ENCODE measurements around the gene SULT1C2.

Gene SULT1C2

DNA sequence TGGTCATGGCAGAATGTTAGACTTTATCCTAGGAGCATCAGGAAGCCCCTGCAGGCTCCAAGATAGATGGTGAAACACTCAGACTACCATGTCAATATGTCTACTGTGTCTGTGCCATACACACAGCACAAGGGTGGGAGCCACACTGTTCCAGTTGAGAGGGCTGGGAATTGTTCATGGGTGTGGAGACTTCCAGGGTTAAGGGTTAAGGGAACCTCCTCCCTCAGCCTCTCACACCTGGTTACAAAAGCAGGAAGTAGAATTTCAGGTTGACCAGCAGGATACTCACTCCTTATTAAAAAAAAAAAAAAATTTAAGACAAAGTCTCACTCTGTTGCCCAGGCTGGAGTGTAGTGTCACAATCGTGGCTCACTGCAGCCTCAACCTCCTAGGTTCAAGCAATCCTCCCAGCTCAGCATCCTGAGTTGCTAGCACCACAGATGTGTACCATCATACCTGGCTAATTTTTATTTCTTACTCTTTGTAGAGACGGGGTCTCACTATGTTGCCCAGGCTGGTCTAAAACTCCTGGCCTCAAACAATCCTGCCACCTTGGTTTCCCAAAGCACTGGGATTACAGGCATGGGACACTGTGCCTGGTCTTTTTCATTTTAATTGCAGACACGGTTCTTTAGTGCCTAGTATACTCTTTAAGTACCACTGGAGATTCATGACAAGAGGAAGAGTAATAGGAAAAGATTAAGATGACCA, 26.0 kb downstream of the SULT1C2 start:
- ATAC-seq, result no peak
- TF ChIP-seq ZNF8 (CRISPR knock-in tag; IDR thresholded peaks at IDR 0.05) (no peak), TOX (CRISPR knock-in tag; IDR thresholded peaks at IDR 0.05; ENCODE audit: borderline replicate concordance) (no peak), BACH2 (CRISPR knock-in tag; IDR thresholded peaks at IDR 0.05; ENCODE audit: borderline replicate concordance) (no peak), CSDC2 (CRISPR knock-in tag; IDR thresholded peaks at IDR 0.05) (no peak)
- TF ChIP-seq, protein P1, sequence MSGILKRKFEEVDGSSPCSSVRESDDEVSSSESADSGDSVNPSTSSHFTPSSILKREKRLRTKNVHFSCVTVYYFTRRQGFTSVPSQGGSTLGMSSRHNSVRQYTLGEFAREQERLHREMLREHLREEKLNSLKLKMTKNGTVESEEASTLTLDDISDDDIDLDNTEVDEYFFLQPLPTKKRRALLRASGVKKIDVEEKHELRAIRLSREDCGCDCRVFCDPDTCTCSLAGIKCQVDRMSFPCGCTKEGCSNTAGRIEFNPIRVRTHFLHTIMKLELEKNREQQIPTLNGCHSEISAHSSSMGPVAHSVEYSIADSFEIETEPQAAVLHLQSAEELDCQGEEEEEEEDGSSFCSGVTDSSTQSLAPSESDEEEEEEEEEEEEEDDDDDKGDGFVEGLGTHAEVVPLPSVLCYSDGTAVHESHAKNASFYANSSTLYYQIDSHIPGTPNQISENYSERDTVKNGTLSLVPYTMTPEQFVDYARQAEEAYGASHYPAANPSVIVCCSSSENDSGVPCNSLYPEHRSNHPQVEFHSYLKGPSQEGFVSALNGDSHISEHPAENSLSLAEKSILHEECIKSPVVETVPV (CRISPR knock-in tag; IDR thresholded peaks at IDR 0.05), result no peak
- TF ChIP-seq, protein P2, sequence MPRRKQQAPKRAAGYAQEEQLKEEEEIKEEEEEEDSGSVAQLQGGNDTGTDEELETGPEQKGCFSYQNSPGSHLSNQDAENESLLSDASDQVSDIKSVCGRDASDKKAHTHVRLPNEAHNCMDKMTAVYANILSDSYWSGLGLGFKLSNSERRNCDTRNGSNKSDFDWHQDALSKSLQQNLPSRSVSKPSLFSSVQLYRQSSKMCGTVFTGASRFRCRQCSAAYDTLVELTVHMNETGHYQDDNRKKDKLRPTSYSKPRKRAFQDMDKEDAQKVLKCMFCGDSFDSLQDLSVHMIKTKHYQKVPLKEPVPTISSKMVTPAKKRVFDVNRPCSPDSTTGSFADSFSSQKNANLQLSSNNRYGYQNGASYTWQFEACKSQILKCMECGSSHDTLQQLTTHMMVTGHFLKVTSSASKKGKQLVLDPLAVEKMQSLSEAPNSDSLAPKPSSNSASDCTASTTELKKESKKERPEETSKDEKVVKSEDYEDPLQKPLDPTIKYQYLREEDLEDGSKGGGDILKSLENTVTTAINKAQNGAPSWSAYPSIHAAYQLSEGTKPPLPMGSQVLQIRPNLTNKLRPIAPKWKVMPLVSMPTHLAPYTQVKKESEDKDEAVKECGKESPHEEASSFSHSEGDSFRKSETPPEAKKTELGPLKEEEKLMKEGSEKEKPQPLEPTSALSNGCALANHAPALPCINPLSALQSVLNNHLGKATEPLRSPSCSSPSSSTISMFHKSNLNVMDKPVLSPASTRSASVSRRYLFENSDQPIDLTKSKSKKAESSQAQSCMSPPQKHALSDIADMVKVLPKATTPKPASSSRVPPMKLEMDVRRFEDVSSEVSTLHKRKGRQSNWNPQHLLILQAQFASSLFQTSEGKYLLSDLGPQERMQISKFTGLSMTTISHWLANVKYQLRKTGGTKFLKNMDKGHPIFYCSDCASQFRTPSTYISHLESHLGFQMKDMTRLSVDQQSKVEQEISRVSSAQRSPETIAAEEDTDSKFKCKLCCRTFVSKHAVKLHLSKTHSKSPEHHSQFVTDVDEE (CRISPR knock-in tag; IDR thresholded peaks at IDR 0.05), result no peak

DNA sequence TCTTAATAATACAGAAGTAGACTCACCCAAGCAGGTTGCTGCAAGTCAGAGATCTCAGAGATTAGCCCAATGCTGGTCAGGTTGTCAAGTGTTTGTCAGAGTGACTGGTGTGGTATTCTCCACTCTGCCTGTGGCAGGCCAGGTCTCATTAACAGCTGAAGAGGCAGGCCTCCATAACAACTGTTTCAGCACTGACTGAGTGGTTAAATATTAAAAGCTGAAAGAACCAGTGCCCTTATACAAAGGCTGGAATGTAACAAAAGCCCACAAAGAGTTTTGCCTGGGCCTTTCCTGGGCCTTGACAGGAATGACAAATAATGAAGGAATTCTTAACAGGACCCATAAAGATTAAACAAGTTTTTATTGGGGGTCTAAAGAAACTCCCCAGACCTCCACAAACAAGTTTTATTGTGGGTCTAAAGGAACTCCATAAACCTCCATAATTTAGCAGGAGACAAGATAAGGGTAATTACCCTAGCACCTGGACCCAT, 26.8 kb downstream of the SULT1C2 start:
- TF ChIP-seq PPARA (CRISPR knock-in tag; IDR thresholded peaks at IDR 0.05; ENCODE audit: borderline replicate concordance) (no peak), TOX (CRISPR knock-in tag; IDR thresholded peaks at IDR 0.05; ENCODE audit: borderline replicate concordance) (no peak), GLIS3 (CRISPR knock-in tag; IDR thresholded peaks at IDR 0.05) (no peak), RARB (CRISPR knock-in tag; IDR thresholded peaks at IDR 0.05) (no peak), ZC3H10 (CRISPR knock-in tag; IDR thresholded peaks at IDR 0.05) (no peak), ESRRG (CRISPR knock-in tag; IDR thresholded peaks at IDR 0.05) (no peak), ZNF8 (CRISPR knock-in tag; IDR thresholded peaks at IDR 0.05) (no peak), BACH2 (CRISPR knock-in tag; IDR thresholded peaks at IDR 0.05; ENCODE audit: borderline replicate concordance) (no peak), ZNF565 (CRISPR knock-in tag; conservative IDR thresholded peaks at IDR 0.05; ENCODE audit: low read depth) (no peak), ISL1 (CRISPR knock-in tag; IDR thresholded peaks at IDR 0.05) (no peak), TCF4 (CRISPR knock-in tag; IDR thresholded peaks at IDR 0.05; ENCODE audit: borderline replicate concordance) (no peak), ZNF70 (CRISPR knock-in tag; IDR thresholded peaks at IDR 0.05) (no peak)
- TF ChIP-seq, protein P3, sequence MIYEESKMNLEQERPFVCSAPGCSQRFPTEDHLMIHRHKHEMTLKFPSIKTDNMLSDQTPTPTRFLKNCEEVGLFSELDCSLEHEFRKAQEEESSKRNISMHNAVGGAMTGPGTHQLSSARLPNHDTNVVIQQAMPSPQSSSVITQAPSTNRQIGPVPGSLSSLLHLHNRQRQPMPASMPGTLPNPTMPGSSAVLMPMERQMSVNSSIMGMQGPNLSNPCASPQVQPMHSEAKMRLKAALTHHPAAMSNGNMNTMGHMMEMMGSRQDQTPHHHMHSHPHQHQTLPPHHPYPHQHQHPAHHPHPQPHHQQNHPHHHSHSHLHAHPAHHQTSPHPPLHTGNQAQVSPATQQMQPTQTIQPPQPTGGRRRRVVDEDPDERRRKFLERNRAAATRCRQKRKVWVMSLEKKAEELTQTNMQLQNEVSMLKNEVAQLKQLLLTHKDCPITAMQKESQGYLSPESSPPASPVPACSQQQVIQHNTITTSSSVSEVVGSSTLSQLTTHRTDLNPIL (CRISPR knock-in tag; IDR thresholded peaks at IDR 0.05; ENCODE audit: low read depth), result no peak
- TF ChIP-seq, protein P4, sequence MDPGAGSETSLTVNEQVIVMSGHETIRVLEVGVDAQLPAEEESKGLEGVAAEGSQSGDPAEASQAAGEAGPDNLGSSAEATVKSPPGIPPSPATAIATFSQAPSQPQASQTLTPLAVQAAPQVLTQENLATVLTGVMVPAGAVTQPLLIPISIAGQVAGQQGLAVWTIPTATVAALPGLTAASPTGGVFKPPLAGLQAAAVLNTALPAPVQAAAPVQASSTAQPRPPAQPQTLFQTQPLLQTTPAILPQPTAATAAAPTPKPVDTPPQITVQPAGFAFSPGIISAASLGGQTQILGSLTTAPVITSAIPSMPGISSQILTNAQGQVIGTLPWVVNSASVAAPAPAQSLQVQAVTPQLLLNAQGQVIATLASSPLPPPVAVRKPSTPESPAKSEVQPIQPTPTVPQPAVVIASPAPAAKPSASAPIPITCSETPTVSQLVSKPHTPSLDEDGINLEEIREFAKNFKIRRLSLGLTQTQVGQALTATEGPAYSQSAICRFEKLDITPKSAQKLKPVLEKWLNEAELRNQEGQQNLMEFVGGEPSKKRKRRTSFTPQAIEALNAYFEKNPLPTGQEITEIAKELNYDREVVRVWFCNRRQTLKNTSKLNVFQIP (CRISPR knock-in tag; IDR thresholded peaks at IDR 0.05; ENCODE audit: borderline replicate concordance, low read depth), result no peak
- TF ChIP-seq, protein P2 (CRISPR knock-in tag; IDR thresholded peaks at IDR 0.05), result no peak
- ATAC-seq, result no peak

DNA sequence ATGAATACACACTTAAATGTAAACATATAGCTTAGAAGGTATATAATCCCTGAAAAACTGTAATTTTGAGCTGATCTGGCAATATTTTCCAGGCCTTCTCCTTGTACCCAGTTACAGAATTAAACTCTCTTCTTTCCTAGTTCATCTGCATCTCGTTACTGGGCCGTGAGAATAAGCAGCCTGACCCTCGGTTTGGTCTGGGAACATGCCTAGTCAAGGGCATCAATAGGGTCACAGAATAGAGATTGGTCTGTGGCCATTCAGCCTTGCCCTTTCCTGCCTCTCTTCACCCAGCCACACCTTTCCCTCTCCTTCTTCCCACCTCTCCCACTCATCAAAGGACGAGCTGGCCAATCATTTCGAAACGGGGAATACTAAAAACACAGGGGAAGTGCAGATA, 27.3 kb downstream of the SULT1C2 start:
- no peak for ATAC-seq
- TF ChIP-seq BACH2 (CRISPR knock-in tag; IDR thresholded peaks at IDR 0.05; ENCODE audit: borderline replicate concordance) (no peak), ZFP30 (CRISPR knock-in tag; IDR thresholded peaks at IDR 0.05) (no peak), GLIS3 (CRISPR knock-in tag; IDR thresholded peaks at IDR 0.05) (no peak)
- TF ChIP-seq, protein P3 (CRISPR knock-in tag; IDR thresholded peaks at IDR 0.05; ENCODE audit: low read depth), result no peak
